GM20000 (cell line): ENCODE data around the gene FGD3.

Experiments
- DNase-seq: peaks from one replicate; pipeline ENCODE4 v3.0.0; 2012; ENCODE audit warnings: low spot score
- TF ChIP-seq, protein P1 (sequence below): IDR thresholded peaks from 2 replicates; pipeline ENCODE4 v1.5.1; 2012; ENCODE audit warnings: mild to moderate bottlenecking, control low read depth; ENCODE audit errors: extremely low read depth, missing control alignments

FGD3 gene

GRCh38 chr9:92979283-92980056 lies 32.1 kb downstream of the FGD3 start:
- TF ChIP-seq, protein P1, sequence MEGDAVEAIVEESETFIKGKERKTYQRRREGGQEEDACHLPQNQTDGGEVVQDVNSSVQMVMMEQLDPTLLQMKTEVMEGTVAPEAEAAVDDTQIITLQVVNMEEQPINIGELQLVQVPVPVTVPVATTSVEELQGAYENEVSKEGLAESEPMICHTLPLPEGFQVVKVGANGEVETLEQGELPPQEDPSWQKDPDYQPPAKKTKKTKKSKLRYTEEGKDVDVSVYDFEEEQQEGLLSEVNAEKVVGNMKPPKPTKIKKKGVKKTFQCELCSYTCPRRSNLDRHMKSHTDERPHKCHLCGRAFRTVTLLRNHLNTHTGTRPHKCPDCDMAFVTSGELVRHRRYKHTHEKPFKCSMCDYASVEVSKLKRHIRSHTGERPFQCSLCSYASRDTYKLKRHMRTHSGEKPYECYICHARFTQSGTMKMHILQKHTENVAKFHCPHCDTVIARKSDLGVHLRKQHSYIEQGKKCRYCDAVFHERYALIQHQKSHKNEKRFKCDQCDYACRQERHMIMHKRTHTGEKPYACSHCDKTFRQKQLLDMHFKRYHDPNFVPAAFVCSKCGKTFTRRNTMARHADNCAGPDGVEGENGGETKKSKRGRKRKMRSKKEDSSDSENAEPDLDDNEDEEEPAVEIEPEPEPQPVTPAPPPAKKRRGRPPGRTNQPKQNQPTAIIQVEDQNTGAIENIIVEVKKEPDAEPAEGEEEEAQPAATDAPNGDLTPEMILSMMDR = no peak
- DNase-seq = no peak

DNA sequence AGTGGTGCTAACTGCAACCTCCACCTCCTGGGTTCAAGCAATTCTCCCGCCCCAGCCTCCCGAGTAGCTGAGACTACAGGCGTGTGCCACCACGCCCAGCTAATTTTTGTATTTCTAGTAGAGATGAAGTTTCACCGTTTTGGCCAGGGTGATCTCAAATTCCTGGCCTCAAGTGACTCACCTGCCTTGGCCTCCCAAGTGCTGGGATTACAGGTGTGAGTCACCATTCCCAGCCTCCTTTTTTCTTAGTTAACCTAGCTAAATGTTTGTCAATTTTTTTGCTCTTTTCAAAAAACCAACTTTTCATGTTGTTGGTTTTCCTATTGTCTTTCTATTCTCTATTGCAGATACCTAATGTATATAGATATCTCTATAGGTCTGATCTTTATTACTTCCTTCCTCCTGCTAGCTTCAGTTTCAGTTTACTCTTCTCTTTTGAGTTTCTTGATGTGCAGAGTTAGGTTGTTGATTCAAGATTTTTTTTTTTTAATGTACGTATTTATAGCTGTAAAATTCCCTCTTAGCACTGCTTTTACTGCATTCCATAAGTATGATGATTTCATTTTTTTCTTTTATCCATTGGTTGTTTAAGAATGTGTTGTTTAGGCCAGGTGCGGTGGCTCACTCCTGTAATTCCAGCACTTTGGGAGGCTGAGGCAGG lies 32.9 kb downstream of the FGD3 start:
- TF ChIP-seq, protein P1 = no peak
- DNase-seq = no peak

DNA sequence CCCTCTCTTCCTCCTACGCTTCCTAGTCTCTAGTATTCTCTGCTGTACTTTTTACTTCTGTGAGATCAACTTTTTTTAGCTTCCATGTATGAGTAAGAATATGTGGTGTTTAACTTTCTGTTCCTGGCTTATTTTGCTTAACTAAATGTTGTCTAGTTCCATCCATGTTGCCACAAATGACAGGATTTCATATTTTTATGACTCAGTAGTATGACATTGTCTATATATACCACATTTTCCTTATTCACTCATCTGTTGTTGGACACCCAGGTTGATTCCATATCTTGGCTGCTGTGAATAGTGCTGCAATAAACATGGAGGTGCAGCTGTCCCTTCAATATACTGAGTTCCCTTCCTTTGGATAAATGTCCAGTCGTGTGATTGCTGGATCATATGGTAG lies 34.8 kb downstream of the FGD3 start:
- no peak for DNase-seq
- TF ChIP-seq, protein P1 = no peak

DNA sequence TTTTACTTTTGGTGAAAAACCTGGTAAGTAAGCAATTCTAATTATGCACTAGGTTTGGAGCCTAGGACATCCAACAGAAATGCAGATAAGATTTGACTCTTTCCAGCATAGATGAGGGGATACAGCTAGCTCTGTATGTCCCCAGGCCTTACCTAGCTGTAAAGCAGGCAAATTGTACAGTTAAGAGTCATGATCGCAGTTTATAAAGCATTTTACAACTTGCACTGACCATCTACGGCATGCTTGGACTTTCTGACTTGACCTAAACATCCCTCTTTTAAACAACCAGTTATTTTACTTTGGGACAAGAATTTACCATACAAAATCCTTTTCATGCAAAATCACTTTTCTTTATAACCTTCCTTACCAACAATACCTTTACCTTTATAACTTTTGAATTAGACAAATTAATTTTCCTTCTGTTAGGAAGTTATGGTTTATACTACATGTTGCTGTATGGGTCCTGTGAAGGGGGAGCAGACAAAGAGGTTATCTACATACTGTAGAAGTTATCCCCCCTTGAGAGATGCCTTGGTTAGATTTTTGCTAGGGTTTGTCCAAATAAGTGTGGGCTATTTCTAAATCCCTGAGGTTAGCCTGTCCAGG lies 36.8 kb downstream of the FGD3 start:
- DNase-seq = no peak
- TF ChIP-seq, protein P1 = no peak

GRCh38 chr9:92984976-92985375 lies 37.7 kb downstream of the FGD3 start:
- DNase-seq = no peak
- TF ChIP-seq, protein P1 = no peak

DNA sequence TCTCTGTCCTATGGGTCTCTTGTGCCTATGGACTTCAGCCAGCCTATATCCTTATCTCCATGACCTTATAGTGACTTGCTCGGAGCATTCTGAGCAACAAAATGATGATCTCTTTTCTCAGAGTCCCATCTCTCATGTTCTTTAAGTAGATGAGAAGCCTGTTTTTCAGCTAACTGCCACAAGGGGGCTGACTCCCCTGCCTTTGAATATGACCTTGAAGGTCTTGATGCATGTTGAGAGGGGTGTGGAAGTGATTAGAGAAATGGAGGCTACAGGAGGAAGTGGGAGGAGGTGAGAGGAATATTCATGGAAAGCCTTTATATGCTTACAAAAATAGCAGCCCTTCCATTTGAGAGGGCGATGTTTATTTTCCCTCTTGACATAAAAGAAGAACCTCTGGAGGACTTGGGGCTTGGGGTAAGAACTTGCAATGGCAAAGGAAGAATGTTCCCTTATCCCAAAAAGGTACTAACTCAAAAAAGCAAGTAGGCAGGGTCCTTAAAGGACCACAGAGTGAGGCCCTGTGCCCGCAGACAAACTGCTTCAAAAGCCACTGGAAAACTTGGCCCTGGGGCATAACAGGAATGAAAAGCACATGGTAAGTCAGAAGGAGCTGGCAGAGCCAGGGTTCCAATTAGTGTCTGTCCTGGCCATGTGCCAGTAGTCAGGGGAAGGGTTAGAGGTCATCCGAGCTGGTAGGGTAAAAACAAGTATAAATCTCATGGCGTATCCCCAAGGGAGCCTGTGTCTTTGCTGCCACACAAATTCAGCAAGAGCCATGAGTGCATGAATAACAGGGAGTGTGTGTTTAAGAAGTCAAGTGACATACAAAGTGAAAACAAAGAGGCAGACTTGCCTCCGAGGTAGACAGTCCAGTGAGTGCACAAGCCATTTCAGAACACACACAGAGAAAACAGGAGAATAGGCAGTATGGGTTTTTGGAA lies 39.1 kb downstream of the FGD3 start:
- DNase-seq = no peak
- TF ChIP-seq, protein P1 = no peak
